Stimulated activated CD4-positive, alpha-beta T cell treated with anti-CD3 and anti-CD28 coated beads, TNF-alpha, amount 100 ng/mL, for 4 hours (primary cell): ENCODE measurements around the gene C6orf120.

ENCODE experiments used
- DNase-seq, 3 experiments: peaks; one replicate each; pipeline ENCODE4 v3.0.0-alpha.2; 2020; ENCODE audit warnings: low read depth in 3 of 3

The C6orf120 gene

GRCh38 chr6:169725125-169726048, 23.5 kb downstream of the C6orf120 start:
- DNase-seq: peak in 1 of 3 experiments; percentile 13

GRCh38 chr6:169726049-169726400, 24.1 kb downstream of the C6orf120 start:
- DNase-seq: no peak

- no peak for DNase-seq
These were observed 25.0 kb downstream of the C6orf120 start for GRCh38 chr6:169726963-169727362.

- DNase-seq: no peak
These were observed 28.0 kb downstream of the C6orf120 start for GRCh38 chr6:169729961-169730360.

GRCh38 chr6:169738204-169738975, 36.5 kb downstream of the C6orf120 start:
- no peak for DNase-seq

GRCh38 chr6:169738976-169739529, 37.1 kb downstream of the C6orf120 start:
- no peak for DNase-seq

GRCh38 chr6:169741344-169741743, 39.4 kb downstream of the C6orf120 start:
- DNase-seq: no peak

GRCh38 chr6:169745405-169745804, 43.5 kb downstream of the C6orf120 start:
- DNase-seq: no peak

- no peak for DNase-seq
These were observed 44.6 kb downstream of the C6orf120 start for GRCh38 chr6:169746556-169746955.

GRCh38 chr6:169751242-169752073, 49.5 kb downstream of the C6orf120 start, which contains the start of the genes DYNLT2 and ERMARD:
Gene DYNLT2, minus strand, starts transcription at chr6:169751572. Its CDS starts 114 bp downstream, at chr6:169751458.
Gene ERMARD, plus strand, starts transcription at chr6:169751622. Its CDS starts 36 bp downstream, at chr6:169751658.
- peak; percentile 84 to 90 (median 86) for DNase-seq

- DNase-seq: no peak
These were observed 50.2 kb downstream of the C6orf120 start for GRCh38 chr6:169752074-169752623.
